OCI-LY1 (cell line): ENCODE data around the gene P4HA2.

Experiments
- EZH2 ChIP-seq: fragments of 200-600 bp; sonication (generic), shearing (Covaris generic); IDR thresholded peaks from 2 replicates; pipeline ENCODE4 v1.8.0; 2017; ENCODE audit warnings: borderline replicate concordance, mixed run types, mild to moderate bottlenecking, antibody characterized with exemption, low read length, moderate library complexity, mixed read lengths
- TF ChIP-seq, protein P1 (sequence below): fragments of 200-600 bp; sonication (generic), shearing (Covaris generic); IDR thresholded peaks from 2 replicates; pipeline ENCODE4 v1.5.1; 2017; ENCODE audit warnings: mild to moderate bottlenecking, antibody characterized with exemption, low read length, moderate library complexity, mixed read lengths

DNA sequence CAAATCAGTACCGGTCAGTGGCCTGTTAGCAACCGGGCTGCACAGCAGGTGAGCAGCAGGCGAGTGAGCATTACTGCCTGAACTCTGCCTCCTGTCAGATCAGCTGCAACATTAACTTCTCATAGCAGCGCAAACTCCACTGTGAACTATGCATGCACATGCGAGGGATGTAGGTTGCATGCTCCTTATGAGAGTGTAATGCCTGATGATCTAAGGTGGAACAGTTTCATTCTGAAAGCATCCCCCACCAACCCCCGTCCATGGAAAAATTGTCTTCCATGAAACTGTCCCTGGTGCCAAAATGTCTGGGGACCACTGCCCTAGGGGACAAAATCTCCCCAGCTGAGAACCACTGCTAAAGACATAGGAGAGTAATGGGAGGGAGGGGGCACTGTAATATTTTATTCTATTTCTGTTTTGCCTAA, 51.1 kb downstream of the P4HA2 start:
- TF ChIP-seq, protein P1, sequence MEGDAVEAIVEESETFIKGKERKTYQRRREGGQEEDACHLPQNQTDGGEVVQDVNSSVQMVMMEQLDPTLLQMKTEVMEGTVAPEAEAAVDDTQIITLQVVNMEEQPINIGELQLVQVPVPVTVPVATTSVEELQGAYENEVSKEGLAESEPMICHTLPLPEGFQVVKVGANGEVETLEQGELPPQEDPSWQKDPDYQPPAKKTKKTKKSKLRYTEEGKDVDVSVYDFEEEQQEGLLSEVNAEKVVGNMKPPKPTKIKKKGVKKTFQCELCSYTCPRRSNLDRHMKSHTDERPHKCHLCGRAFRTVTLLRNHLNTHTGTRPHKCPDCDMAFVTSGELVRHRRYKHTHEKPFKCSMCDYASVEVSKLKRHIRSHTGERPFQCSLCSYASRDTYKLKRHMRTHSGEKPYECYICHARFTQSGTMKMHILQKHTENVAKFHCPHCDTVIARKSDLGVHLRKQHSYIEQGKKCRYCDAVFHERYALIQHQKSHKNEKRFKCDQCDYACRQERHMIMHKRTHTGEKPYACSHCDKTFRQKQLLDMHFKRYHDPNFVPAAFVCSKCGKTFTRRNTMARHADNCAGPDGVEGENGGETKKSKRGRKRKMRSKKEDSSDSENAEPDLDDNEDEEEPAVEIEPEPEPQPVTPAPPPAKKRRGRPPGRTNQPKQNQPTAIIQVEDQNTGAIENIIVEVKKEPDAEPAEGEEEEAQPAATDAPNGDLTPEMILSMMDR, result no peak
- TF ChIP-seq EZH2, result no peak
